ENCODE data around the gene SLIT3.

The SLIT3 gene

DNA sequence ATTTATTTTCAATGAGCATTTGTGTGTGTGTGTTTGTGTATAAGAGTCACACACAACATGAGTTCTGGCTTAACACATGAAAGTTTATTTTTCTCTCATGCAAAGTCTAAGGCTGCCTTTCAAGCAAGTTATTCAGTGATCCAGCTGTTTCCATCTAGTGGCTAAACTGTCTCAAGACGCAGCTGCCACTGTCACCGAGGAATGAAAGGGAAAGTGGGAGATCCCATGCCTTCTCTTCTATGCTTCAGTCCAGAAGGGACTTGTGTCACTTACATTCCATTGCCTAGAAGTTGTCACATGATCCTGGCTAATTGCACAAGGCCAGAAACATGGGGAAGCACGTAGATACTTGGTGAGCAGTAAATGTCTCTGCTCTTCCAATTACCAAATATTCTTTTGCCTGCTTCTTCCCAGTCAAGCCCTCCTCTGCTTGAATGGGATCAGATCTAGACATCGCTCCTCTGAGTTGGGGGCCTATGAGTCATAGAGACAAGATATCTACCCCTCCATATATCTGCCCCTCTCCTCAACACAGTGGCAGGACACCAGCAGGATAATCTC lies 30.4 kb upstream of the SLIT3 start:
- H3K4me1 ChIP-seq (ENCODE audit: control insufficient read depth, low read length): no peaks in the 10 kb centered on the region
- no peak for TF ChIP-seq CTCF (IDR thresholded peaks at IDR 0.05; ENCODE audit: low read depth, low read length, poor library complexity, severe bottlenecking)
- TF ChIP-seq EZH2phosphoT487 (IDR thresholded peaks at IDR 0.05; ENCODE audit: borderline replicate concordance, low read length): no peak
- no peaks in the 10 kb centered on the region; the same call in 1 of the 2 replicates for H3K27me3 ChIP-seq (ENCODE audit: control insufficient read depth, low read length)
- H3K36me3 ChIP-seq (ENCODE audit: control insufficient read depth, low read length): no peaks in the 10 kb centered on the region
- H3K9me2 ChIP-seq (replicated peaks; ENCODE audit: control insufficient read depth, low read length): no peaks in the 10 kb centered on the region
- no peak overlapping the region for H3K4me3 ChIP-seq (ENCODE audit: low read length)
- H3K4me2 ChIP-seq (ENCODE audit: low read length): no peak overlapping the region
- H3K79me2 ChIP-seq (ENCODE audit: control insufficient read depth, low read length): no peaks in the 10 kb centered on the region
- H3F3A ChIP-seq (ENCODE audit: control insufficient read depth, insufficient read depth): no peaks in the 10 kb centered on the region
- H4K20me1 ChIP-seq (ENCODE audit: control insufficient read depth, insufficient read depth, low read depth, low read length): no peaks in the 10 kb centered on the region
- no peaks in the 10 kb centered on the region for H3K9me3 ChIP-seq (ENCODE audit: control insufficient read depth, insufficient read depth, low read length)
- no peak overlapping the region for H3K27ac ChIP-seq (ENCODE audit: low read depth, low read length)

DNA sequence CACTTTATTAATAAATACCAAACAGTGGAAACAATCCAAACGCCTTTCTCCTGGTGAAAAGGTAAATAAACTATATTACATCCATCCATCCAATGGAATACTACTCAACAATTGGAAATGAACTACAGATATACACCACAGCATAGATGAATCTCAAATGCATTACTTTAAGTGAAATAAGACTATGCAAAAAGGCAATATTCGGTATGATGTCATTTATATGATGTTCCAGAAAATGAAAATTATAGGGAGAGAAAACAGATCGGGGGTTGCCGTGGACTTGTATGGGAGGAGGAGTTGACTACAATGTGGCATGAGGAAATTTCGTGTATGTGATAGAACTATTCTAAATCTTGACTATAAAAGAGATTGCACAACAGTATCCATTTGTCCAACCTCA lies 27.5 kb upstream of the SLIT3 start:
- TF ChIP-seq EZH2phosphoT487 (IDR thresholded peaks at IDR 0.05; ENCODE audit: borderline replicate concordance, low read length) (no peak), CTCF (IDR thresholded peaks at IDR 0.05; ENCODE audit: low read depth, low read length, poor library complexity, severe bottlenecking) (no peak)
- Histone ChIP-seq H3K27ac (ENCODE audit: low read depth, low read length) (no peak overlapping the region), H3F3A (ENCODE audit: control insufficient read depth, insufficient read depth) (no peaks in the 10 kb centered on the region), H3K4me1 (ENCODE audit: control insufficient read depth, low read length) (no peaks in the 10 kb centered on the region), H3K4me3 (ENCODE audit: low read length) (no peak overlapping the region), H3K27me3 (ENCODE audit: control insufficient read depth, low read length) (peaks cover 4% of the 10 kb centered on the region; the same call in 1 of the 2 replicates), H4K20me1 (ENCODE audit: control insufficient read depth, insufficient read depth, low read depth, low read length) (no peaks in the 10 kb centered on the region), H3K79me2 (ENCODE audit: control insufficient read depth, low read length) (no peaks in the 10 kb centered on the region), H3K4me2 (ENCODE audit: low read length) (no peak overlapping the region), H3K9me2 (replicated peaks; ENCODE audit: control insufficient read depth, low read length) (no peaks in the 10 kb centered on the region), H3K9me3 (ENCODE audit: control insufficient read depth, insufficient read depth, low read length) (no peaks in the 10 kb centered on the region), H3K36me3 (ENCODE audit: control insufficient read depth, low read length) (no peaks in the 10 kb centered on the region)

DNA sequence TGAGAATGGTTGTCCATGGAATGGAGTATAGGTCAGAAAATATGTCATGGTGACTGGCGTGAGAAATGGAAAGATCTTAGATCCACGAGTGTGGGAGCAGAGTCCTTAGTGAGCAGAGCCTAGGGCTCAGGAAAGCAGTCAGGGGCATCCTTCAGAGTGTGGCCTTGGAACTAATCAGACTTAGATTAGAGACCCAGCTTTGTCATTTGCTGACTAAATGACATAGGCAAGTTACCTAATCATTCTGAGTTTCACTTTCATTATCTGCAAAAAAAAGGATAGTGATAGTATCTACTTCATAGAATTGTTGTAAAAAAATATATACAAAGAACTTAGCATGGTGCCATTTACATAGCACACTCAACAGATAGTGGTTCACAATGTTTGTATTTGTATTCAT lies 24.3 kb upstream of the SLIT3 start:
- Histone ChIP-seq H3K9me2 (replicated peaks; ENCODE audit: control insufficient read depth, low read length) (no peaks in the 10 kb centered on the region), H3K4me3 (ENCODE audit: low read length) (no peak overlapping the region), H3F3A (ENCODE audit: control insufficient read depth, insufficient read depth) (no peaks in the 10 kb centered on the region), H3K36me3 (ENCODE audit: control insufficient read depth, low read length) (no peaks in the 10 kb centered on the region), H3K79me2 (ENCODE audit: control insufficient read depth, low read length) (no peaks in the 10 kb centered on the region), H3K27me3 (ENCODE audit: control insufficient read depth, low read length) (peaks cover 7% of the 10 kb centered on the region; the same call in 1 of the 2 replicates), H3K4me2 (ENCODE audit: low read length) (no peak overlapping the region), H3K4me1 (ENCODE audit: control insufficient read depth, low read length) (no peaks in the 10 kb centered on the region), H4K20me1 (ENCODE audit: control insufficient read depth, insufficient read depth, low read depth, low read length) (no peaks in the 10 kb centered on the region), H3K27ac (ENCODE audit: low read depth, low read length) (no peak overlapping the region), H3K9me3 (ENCODE audit: control insufficient read depth, insufficient read depth, low read length) (no peaks in the 10 kb centered on the region)
- TF ChIP-seq CTCF (IDR thresholded peaks at IDR 0.05; ENCODE audit: low read depth, low read length, poor library complexity, severe bottlenecking) (no peak), EZH2phosphoT487 (IDR thresholded peaks at IDR 0.05; ENCODE audit: borderline replicate concordance, low read length) (no peak)

Data from DOHH2 (cell line).